Lower leg skin (tissue), 3 donors: ENCODE measurements around the gene TRIM23.

Source experiments
- CTCF ChIP-seq, 3 donors: fragments of 450-650 bp; IDR thresholded peaks; one replicate each; pipeline ENCODE4 v1.5.1; 2016; ENCODE audit warnings: antibody characterized with exemption in 3 of 3, mild to moderate bottlenecking in 3 of 3, moderate library complexity in 2 of 3
- POLR2A ChIP-seq, 2 donors: fragments of 450-650 bp; IDR thresholded peaks; one replicate each; pipeline ENCODE4 v1.6.1; 2016 to 2017; ENCODE audit warnings: antibody characterized with exemption in 2 of 2, mild to moderate bottlenecking in 1 of 2, moderate library complexity in 1 of 2

GRCh38 chr5:65654713-65655112, 30.6 kb upstream of the TRIM23 start:
- TF ChIP-seq POLR2A (IDR thresholded peaks at IDR 0.05): no peak
- TF ChIP-seq CTCF (IDR thresholded peaks at IDR 0.05): no peak
